NK-92 treated with Interleukin-12 subunit alpha and Interleukin-12 subunit beta, amount 100 ng/mL, for 24 hours (cell line): ENCODE results near the gene GON4L.
"Not testable (repeated sequence)": the region's sequence is repeated elsewhere in the genome, so short reads cannot be mapped to it uniquely, and the experiment has no call there.

Source experiments
- DNase-seq: peaks from one replicate; lab custom pipeline; 2025; lab: John Stamatoyannopoulos, UW

The GON4L gene

GRCh38 chr1:155831279-155831976 is 25.6 kb downstream of the GON4L start:
- DNase-seq = no peak

- DNase-seq = no peak
These were observed 29.6 kb downstream of the GON4L start for GRCh38 chr1:155827450-155827849.

GRCh38 chr1:155816351-155816750 is 40.7 kb downstream of the GON4L start:
- no peak for DNase-seq

GRCh38 chr1:155813672-155814071 is 43.3 kb downstream of the GON4L start:
- no peak for DNase-seq

GRCh38 chr1:155812878-155813277 is 44.1 kb downstream of the GON4L start:
- DNase-seq = no peak

- no peak for DNase-seq
These were observed 47.9 kb downstream of the GON4L start for GRCh38 chr1:155809088-155809487.

- no peak for DNase-seq
These were observed 55.9 kb downstream of the GON4L start for GRCh38 chr1:155801149-155801548.

GRCh38 chr1:155795618-155796017 is 61.4 kb downstream of the GON4L start:
- DNase-seq = not testable (repeated sequence)

- no peak for DNase-seq
These were observed 62.3 kb downstream of the GON4L start for GRCh38 chr1:155794605-155795245.

GRCh38 chr1:155793213-155793612 is 63.8 kb downstream of the GON4L start:
- no peak for DNase-seq

- DNase-seq = no peak
These were observed 79.4 kb downstream of the GON4L start for GRCh38 chr1:155777582-155777981.

- no peak for DNase-seq
These were observed 80.6 kb downstream of the GON4L start for GRCh38 chr1:155776414-155776813.

- no peak for DNase-seq
These were observed 83.8 kb downstream of the GON4L start for GRCh38 chr1:155773221-155773620.

GRCh38 chr1:155769257-155769656 is 87.8 kb downstream of the GON4L start:
- DNase-seq = no peak

GRCh38 chr1:155767399-155767989 is 89.5 kb downstream of the GON4L start:
- not testable (repeated sequence) for DNase-seq

- DNase-seq = not testable (repeated sequence)
These were observed 93.0 kb downstream of the GON4L start for GRCh38 chr1:155763989-155764388.

GRCh38 chr1:155763090-155763815 is 93.8 kb downstream of the GON4L start:
- DNase-seq = not testable (repeated sequence)

- no peak for DNase-seq
These were observed 95.1 kb downstream of the GON4L start for GRCh38 chr1:155761736-155762405.

GRCh38 chr1:155760751-155761475 is 96.1 kb downstream of the GON4L start:
- no peak for DNase-seq

- no peak for DNase-seq
These were observed 96.9 kb downstream of the GON4L start for GRCh38 chr1:155759966-155760630.

- not testable (repeated sequence) for DNase-seq
These were observed 98.0 kb downstream of the GON4L start for GRCh38 chr1:155759017-155759416.
